GM12878 (cell line): ENCODE results near the gene TCF23. TPM values are rescaled to one million over a fixed set of nuclear protein-coding genes. Genes with fewer than 3 reads are reported as not detected.

Experiments used
- ATAC-seq: fragments of 200-7000 bp; cut with Tn5 transposase; 3 replicates; pipeline ENCODE4 v1.9.1; 2020; ENCODE audit warnings: mild to moderate bottlenecking, moderate library complexity
- BruUV-seq: library from RNA; stranded (reverse); fragments of 400-500 nt; replicated peaks from 2 replicates; lab custom pipeline; 2021; lab: Mats Ljungman, UMichigan
- CTCF ChIA-PET: fragments of 300-600 bp; sonication (Branson Sonifier 250); formaldehyde crosslinking; extraction: SDS; loops from one replicate; lab custom pipeline; 2021; ENCODE audit warnings: inconsistent platforms; lab: Yijun Ruan, JAX
- POLR2A ChIA-PET: fragments of 350-600 bp; formaldehyde crosslinking; extraction: SDS; loops from one replicate; lab custom pipeline; 2021; ENCODE audit warnings: inconsistent platforms; lab: Charles Lee
- RAD21 ChIA-PET: fragments of 300-600 bp; sonication (Branson Sonifier 250); formaldehyde crosslinking; loops from one replicate; lab custom pipeline; 2023; ENCODE audit warnings: antibody characterized with exemption; ENCODE audit not compliant: unreplicated experiment; lab: Charles Lee
- SMC1A ChIA-PET: fragments of 300-600 bp; sonication (Branson Sonifier 250); formaldehyde crosslinking; loops from one replicate; lab custom pipeline; 2023; ENCODE audit not compliant: unreplicated experiment, uncharacterized antibody; lab: Charles Lee
- DNase-seq: peaks from one replicate; pipeline ENCODE4 v3.0.0-alpha.2; 2011; ENCODE audit warnings: low read depth, low spot score
- FAIRE-seq: peaks from 3 replicates; lab custom pipeline; 2011; peaks lifted over from hg19 to GRCh38; lab: Jason Lieb, UNC
- H2AFZ ChIP-seq: 2 replicates; pipeline ENCODE4 v1.6.0; 2011; ENCODE audit warnings: low read depth, low read length, control low read depth; ENCODE audit not compliant: control insufficient read depth
- H3K27ac ChIP-seq: 2 replicates; pipeline ENCODE4 v1.5.1; 2011; ENCODE audit warnings: control low read depth; ENCODE audit not compliant: control insufficient read depth, insufficient read depth
- H3K27me3 ChIP-seq, 2 experiments: replicated peaks in 1 of 2; 2 replicates each; pipeline versions ENCODE4 v1.6.0 to v1.6.1; 2011; ENCODE audit warnings: low read length in 1 of 2; ENCODE audit not compliant: control insufficient read depth in 2 of 2, insufficient read depth in 2 of 2
- H3K36me3 ChIP-seq, 2 experiments: 2 replicates each; pipeline ENCODE4 v1.5.1; 2011; ENCODE audit warnings: low read length in 1 of 2; ENCODE audit not compliant: control insufficient read depth in 2 of 2, insufficient read depth in 2 of 2
- H3K4me1 ChIP-seq: 2 replicates; pipeline ENCODE4 v1.6.1; 2011; ENCODE audit warnings: mild to moderate bottlenecking, low read length, moderate library complexity, mixed read lengths; ENCODE audit not compliant: control insufficient read depth, insufficient read depth
- H3K4me2 ChIP-seq: 2 replicates; pipeline ENCODE4 v1.6.0; 2011; ENCODE audit warnings: control low read depth; ENCODE audit not compliant: control insufficient read depth, insufficient read depth
- H3K4me3 ChIP-seq: fragments of 200-600 bp; sonication (generic); 2 replicates; pipeline ENCODE4 v1.5.1; 2016
- H3K79me2 ChIP-seq: 2 replicates; pipeline ENCODE4 v1.6.0; 2011; ENCODE audit warnings: low read length; ENCODE audit not compliant: control insufficient read depth, insufficient read depth
- H3K9ac ChIP-seq: 2 replicates; pipeline ENCODE4 v1.8.0; 2011; ENCODE audit warnings: low read length, control low read depth, mixed read lengths; ENCODE audit not compliant: control insufficient read depth, insufficient read depth
- H3K9me3 ChIP-seq: replicated peaks from 3 replicates; pipeline ENCODE4 v1.5.1; 2011; ENCODE audit warnings: mild to moderate bottlenecking, low read length; ENCODE audit not compliant: control insufficient read depth, insufficient read depth
- H4K20me1 ChIP-seq: 2 replicates; pipeline ENCODE4 v1.6.0; 2011; ENCODE audit not compliant: control insufficient read depth, insufficient read depth
- BHLHE40 ChIP-seq, 2 experiments: fragments of 450-650 bp in 1 of 2; IDR thresholded peaks; 2 replicates each; pipeline ENCODE4 v1.6.1; 2011 to 2017; ENCODE audit warnings: low read depth in 2 of 2, borderline replicate concordance in 1 of 2, improper control_type of control experiment in 1 of 2, low read length in 1 of 2, mild to moderate bottlenecking in 1 of 2
- CBX5 ChIP-seq: sonication (generic); IDR thresholded peaks from 2 replicates; pipeline ENCODE4 v1.6.1; 2016; ENCODE audit warnings: low read depth, moderate library complexity, mild to moderate bottlenecking, inconsistent platforms
- CREM ChIP-seq: IDR thresholded peaks from 2 replicates; pipeline ENCODE4 v1.6.1; 2014; ENCODE audit warnings: antibody characterized with exemption, low read depth
- KDM1A ChIP-seq: fragments of 200-600 bp; sonication (generic); IDR thresholded peaks from 2 replicates; pipeline ENCODE4 v1.6.1; 2016; ENCODE audit warnings: borderline replicate concordance
- MTA3 ChIP-seq: IDR thresholded peaks from 2 replicates; pipeline ENCODE4 v1.6.1; 2012; ENCODE audit warnings: low read length, inconsistent platforms, borderline replicate concordance
- MYC ChIP-seq: IDR thresholded peaks from 2 replicates; pipeline ENCODE4 v1.6.1; 2011; ENCODE audit warnings: mild to moderate bottlenecking, low read length, moderate library complexity, inconsistent platforms; ENCODE audit not compliant: insufficient read depth, insufficient replicate concordance, insufficient read length, severe bottlenecking
- NR2C1 ChIP-seq: fragments of 450-650 bp; IDR thresholded peaks from 2 replicates; pipeline ENCODE4 v1.6.1; 2017; ENCODE audit warnings: antibody characterized with exemption, mild to moderate bottlenecking, moderate library complexity
- POU2F2 ChIP-seq: IDR thresholded peaks from 3 replicates; pipeline ENCODE4 v1.6.1; 2011; ENCODE audit warnings: low read depth, mild to moderate bottlenecking, low read length, borderline replicate concordance
- ZNF592 ChIP-seq: fragments of 450-650 bp; IDR thresholded peaks from 2 replicates; pipeline ENCODE4 v1.6.1; 2017; ENCODE audit warnings: mild to moderate bottlenecking, moderate library complexity
- WGBS: methylation state at CpG from one replicate; pipeline ENCODE4 v1.1.6; 2016; ENCODE audit warnings: low lambda C conversion rate; ENCODE audit not compliant: insufficient replicate concordance, insufficient coverage; ENCODE audit errors: missing lambda C conversion rate; 5-methylcytosine and 5-hydroxymethylcytosine counted together
- in situ Hi-C: fragments of 300-500 bp; cut with MboI; formaldehyde crosslinking; loops from 9 replicates; pipeline ENCODE4 v1.14.3; 2018; ENCODE audit warnings: mixed read lengths
- intact Hi-C: fragments of 100-400 bp; cut with micrococcal nuclease; formaldehyde crosslinking; loops from one replicate; pipeline ENCODE4 v1.14.2; 2022; ENCODE audit not compliant: unreplicated experiment
- polyA plus RNA-seq, 11 experiments: library from polyadenylated mRNA; depleted of rRNA in 4 of 11; unstranded in 6 of 11; stranded (reverse) in 5 of 11; fragments of >200 nt; fragmentation: Nextera tagmentation in 4 of 11; fragmentation: Illumina TruSeq in 1 of 11; extraction: Ambion mirVana in 4 of 11; extraction: Trizol in 1 of 11; gene quantifications; 1 replicate in 1 of 11; 2 replicates in 10 of 11; pipeline versions ENCODE4 v1.2.1 to v1.2.3, GENCODE V29; 2011 to 2016; ENCODE audit warnings: inconsistent platforms in 2 of 11, missing spikeins in 2 of 11, low read depth in 1 of 11
- total RNA-seq, 4 experiments: library from RNA; depleted of rRNA in 3 of 4; stranded (reverse); fragments of >200 nt in 3 of 4; fragmentation: Illumina TruSeq in 1 of 4; extraction: Trizol in 1 of 4; gene quantifications; 2 replicates each; pipeline versions ENCODE4 v1.2.1 to v1.2.3, GENCODE V29; 2013 to 2021

TCF23 gene
- total and polyA plus RNA-seq, 10 of the 15 experiments (the other 5 are each of a cell fraction or from before 2014, with no cell fraction given), result not detected

DNA sequence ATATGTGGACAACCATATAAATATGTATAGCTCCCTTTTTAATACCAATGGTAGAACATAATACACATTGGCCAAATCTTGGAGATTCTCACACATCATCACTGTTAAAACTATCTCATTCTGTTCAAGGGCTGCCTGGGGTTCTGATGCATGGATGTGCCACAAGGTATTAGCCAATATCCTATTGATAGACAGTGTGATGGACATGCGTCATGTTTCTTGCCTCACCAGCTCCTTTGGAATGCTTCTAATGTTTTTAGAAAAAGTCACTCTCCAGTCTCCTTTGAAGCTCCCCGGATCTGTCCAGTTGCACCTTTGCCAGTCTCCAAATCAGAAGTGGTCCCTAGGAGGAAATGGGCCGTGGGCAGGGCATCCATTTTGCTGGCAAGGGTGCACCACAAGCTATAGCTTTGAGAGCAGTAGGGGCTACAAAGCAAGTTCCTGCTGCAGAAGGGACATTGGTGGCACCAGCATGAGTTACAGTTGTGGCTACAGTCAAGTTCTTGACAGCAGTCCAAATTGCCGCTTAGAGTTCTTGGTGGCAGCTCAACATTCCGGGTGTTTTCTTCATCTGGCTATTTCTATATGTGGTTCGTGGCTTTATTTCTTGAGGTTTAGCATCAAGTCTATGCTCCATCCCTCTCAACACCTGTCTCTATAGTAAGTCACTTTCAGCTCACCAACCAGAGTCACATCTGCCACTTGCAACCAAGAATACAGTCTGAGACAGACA, 38.0 kb downstream of the TCF23 start (continued):
- no peak for TF ChIP-seq KDM1A
- no peak for TF ChIP-seq BHLHE40 (IDR thresholded peaks at IDR 0.05; ENCODE audit: borderline replicate concordance in 1 of 2, low read depth in 2 of 2, low read length in 1 of 2)
- no peak for TF ChIP-seq POU2F2
- TF ChIP-seq, all 136 proteins: peak for 0

DNA sequence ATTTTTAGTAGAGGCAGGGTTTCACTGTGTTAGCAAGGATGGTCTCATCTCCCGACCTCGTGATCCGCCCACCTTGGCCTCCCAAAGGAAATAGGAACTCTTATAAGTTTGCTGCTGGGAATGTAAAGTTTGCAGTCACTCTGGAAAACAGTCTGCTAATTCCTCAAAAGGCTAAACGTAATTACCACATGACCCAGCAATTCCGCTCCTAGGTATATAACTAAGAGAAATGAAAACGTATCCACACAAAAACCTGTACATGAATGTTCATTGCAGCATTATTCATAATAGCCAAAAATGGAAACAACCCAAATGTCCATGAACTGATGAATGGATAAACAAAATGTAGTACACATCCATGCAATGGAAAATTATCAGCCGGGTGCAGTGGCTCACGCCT, 41.2 kb downstream of the TCF23 start:
- Histone ChIP-seq H3K27me3 (no peaks in the 10 kb centered on the region), H3K4me3 (no peak overlapping the region), H3K36me3 (no peaks in the 10 kb centered on the region), H3K9ac (no peak overlapping the region), H3K27ac (no peak overlapping the region), H4K20me1 (no peaks in the 10 kb centered on the region), H3K9me3 (no peaks in the 10 kb centered on the region), H2AFZ (no peak overlapping the region), H3K79me2 (no peaks in the 10 kb centered on the region), H3K4me1 (no peaks in the 10 kb centered on the region), H3K4me2 (no peak overlapping the region)
- RAD21 ChIA-PET, result interaction anchor here (1.5 kb wide), 1 partner anchor 66 kb away, joined by 4 read pairs; the partner anchor contains the start of gene ABHD1
- no TSS peak for BruUV-seq
- no peak for TF ChIP-seq MYC
- no peak for TF ChIP-seq MTA3
- no peak for TF ChIP-seq CREM
- TF ChIP-seq CBX5, result no peak
- TF ChIP-seq ZNF592, result no peak
- no peak for TF ChIP-seq NR2C1
- CTCF ChIA-PET, result interaction anchor here (0.6 to 3.0 kb wide), 3 partner anchors 24 to 93 kb away, joined by 3 to 26 read pairs (median 5); no protein-coding TSS in a partner anchor
- in situ Hi-C loops (no loop called here), intact Hi-C loops (loop anchor here (5.0 kb wide), 1 partner anchor 228 kb away; no protein-coding TSS in a partner anchor)
- ATAC-seq, result no peak
- SMC1A ChIA-PET, result interaction anchor here (2.0 kb wide), 1 partner anchor 38 kb away, joined by 10 read pairs; no protein-coding TSS in a partner anchor
- no peak for DNase-seq
- POLR2A ChIA-PET, result no interaction called here
- no peak for FAIRE-seq
- WGBS, result 35% methylated on average over 8 of the region's 8 CpGs
